Measurements from ENCODE around the gene CDH13.

GRCh38 chr16:82732461-82732860 lies 105.7 kb downstream of the CDH13 start:
- no peak for TF ChIP-seq CTCF (IDR thresholded peaks at IDR 0.05)
- TF ChIP-seq POLR2A (IDR thresholded peaks at IDR 0.05; ENCODE audit: low read length) = no peak
- no peak for TF ChIP-seq RNF2 (IDR thresholded peaks at IDR 0.05; ENCODE audit: borderline replicate concordance, low read depth)
- TF ChIP-seq CBX2 (IDR thresholded peaks at IDR 0.05; ENCODE audit: borderline replicate concordance, low read depth) = no peak
- TF ChIP-seq EP300 (IDR thresholded peaks at IDR 0.05) = no peak
- TF ChIP-seq JUNB (IDR thresholded peaks at IDR 0.05) = no peak
- no peak for TF ChIP-seq REST (IDR thresholded peaks at IDR 0.05)
- TF ChIP-seq TP53 (CRISPR knock-in tag; IDR thresholded peaks at IDR 0.05) = no peak
- no peak for TF ChIP-seq GATA3 (IDR thresholded peaks at IDR 0.05; ENCODE audit: borderline replicate concordance)
- TF ChIP-seq CHD2 (IDR thresholded peaks at IDR 0.05; ENCODE audit: low read length, partially characterized antibody) = no peak
